T-helper 1 cell treated with Interleukin-12 subunit alpha and Interleukin-12 subunit beta and Interleukin-4 antibody, amounts not matched to agents 30 μg/mL and 1 μg/mL, for 36 hours (primary cell): ENCODE measurements around the gene DNAJC5.

ENCODE experiments used
- H3K27ac Mint-ChIP-seq: one replicate; pipeline ENCODE4 v1.8.0; 2021; ENCODE audit warnings: mild to moderate bottlenecking, mixed read lengths
- H3K27me3 Mint-ChIP-seq: one replicate; pipeline ENCODE4 v1.8.0; 2021; ENCODE audit warnings: low read depth, mixed read lengths
- H3K36me3 Mint-ChIP-seq: one replicate; pipeline ENCODE4 v1.8.0; 2021; ENCODE audit warnings: low read depth, mixed read lengths
- H3K4me1 Mint-ChIP-seq: one replicate; pipeline ENCODE4 v1.8.0; 2021; ENCODE audit warnings: low read depth, mixed read lengths
- H3K4me3 Mint-ChIP-seq: one replicate; pipeline ENCODE4 v1.8.0; 2021; ENCODE audit warnings: mild to moderate bottlenecking, moderate library complexity, mixed read lengths
- H3K9me3 Mint-ChIP-seq: one replicate; pipeline ENCODE4 v1.8.0; 2021; ENCODE audit warnings: mixed read lengths

DNAJC5 gene

DNA sequence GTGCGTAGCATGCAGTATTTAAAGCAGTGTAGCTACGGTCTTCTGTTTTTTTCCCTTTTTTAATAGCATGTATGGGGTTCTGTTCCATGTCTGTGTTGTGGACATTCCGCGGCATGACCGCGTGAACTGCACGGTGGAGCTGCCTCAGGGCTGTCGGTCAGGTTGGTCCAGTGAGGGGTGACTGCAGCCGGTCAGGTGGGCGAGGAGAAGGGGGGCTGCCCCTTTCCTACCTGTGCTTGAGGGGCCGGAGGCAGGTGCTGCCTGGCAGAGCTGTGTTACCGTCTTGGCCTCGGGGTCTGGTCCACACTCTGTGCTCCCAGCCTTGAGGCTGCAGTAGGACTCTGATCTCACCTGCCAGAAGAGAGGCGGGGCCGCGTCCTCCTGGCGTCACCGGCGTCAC is 36.8 kb downstream of the DNAJC5 start:
- Mint-ChIP-seq H3K36me3 (peaks cover 40% of the 10 kb centered on the region), H3K27me3 (no peaks in the 10 kb centered on the region), H3K4me3 (no peak overlapping the region), H3K4me1 (peaks cover 2% of the 10 kb centered on the region), H3K27ac (no peak overlapping the region), H3K9me3 (no peaks in the 10 kb centered on the region)

DNA sequence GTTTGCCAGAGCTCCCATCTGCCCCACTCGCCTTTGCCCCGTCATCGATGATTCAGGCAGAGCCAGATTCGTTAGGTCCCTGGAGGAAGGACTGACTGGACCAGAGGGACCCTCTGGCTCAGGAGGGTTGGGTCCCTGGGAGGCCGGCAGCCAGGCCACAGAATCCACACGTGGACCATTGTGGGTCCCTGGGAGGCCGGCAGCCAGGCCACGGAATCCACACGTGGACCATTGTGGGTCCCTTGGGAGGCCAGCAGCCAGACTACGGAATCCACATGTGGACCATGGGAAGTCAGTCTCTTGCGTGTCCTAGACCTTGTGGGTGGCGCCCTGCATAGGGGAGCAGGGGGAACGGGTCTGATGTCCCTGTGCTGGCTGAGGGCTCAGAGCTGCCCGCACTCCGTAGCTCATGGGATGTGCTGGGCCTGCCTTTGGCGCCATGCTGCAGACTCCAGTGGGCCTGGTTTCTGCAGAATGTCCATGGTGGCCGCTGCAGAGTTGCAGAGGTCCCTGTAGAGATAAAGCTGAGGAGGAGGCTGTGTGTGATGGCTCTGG is 37.8 kb downstream of the DNAJC5 start:
- Mint-ChIP-seq H3K9me3 (no peaks in the 10 kb centered on the region), H3K36me3 (peaks cover 38% of the 10 kb centered on the region), H3K4me1 (peaks cover 2% of the 10 kb centered on the region), H3K27me3 (no peaks in the 10 kb centered on the region), H3K4me3 (no peak overlapping the region), H3K27ac (no peak overlapping the region)

DNA sequence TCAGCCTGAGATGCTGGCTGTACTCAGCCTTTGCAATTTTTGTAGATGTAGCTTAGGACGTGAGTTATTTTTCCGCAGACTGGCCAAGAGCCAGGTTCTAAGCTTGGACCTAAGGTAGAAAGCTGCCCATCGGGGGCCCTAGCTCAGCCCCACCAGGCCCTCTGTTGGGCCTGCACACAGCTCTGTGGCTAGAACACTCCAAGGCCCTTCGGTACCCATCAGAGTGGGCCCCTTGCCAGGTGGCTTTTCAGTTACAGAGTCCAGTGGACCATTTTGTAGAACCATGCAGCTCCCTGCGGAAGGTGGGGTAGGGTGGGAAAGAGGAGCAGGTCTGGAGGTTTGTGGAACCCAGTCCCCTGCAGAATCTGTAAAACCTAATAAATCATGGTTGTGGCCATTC is 38.7 kb downstream of the DNAJC5 start:
- Mint-ChIP-seq H3K4me1 (peaks cover 2% of the 10 kb centered on the region), H3K36me3 (peaks cover 29% of the 10 kb centered on the region), H3K27me3 (no peaks in the 10 kb centered on the region), H3K27ac (no peak overlapping the region), H3K4me3 (no peak overlapping the region), H3K9me3 (no peaks in the 10 kb centered on the region)

DNA sequence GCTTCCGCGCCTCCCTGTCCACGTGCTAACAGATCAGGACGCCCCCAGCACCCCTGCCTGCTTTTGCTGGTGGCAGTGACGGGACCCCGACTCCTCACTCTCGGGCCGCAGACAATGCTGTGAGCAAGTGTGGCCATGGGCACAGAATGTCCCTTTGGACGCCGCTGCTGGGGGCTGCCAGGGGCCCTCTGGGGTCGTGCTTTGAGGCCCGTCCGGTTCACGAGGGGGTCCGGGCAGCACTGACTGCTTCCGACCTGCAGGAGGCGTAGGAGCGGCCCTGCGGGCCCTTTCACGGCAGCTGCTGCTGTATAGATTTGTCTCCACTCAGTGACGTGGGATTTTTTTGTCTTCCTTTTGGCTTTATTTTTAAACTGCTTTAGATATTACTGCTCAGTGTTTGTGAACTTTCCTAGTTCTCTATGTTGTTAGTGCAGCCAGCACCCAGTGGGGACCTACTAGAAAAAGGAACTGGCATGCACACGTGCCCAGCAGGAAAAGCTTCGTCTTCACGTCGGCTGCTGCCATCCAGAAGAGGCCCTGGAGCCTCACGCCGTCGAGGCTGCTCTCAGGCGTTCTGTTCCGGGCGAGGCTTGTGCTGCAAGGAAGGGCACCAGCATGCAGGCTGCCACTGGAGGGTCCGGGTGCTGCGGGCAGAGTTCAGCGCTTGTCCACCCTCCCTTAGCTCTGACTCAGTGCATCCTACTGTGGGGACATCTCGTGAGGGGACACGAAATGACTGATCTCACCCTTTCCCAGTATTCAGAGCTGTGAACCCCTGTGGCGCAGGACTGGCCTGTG is 39.5 kb downstream of the DNAJC5 start:
- peaks cover 23% of the 10 kb centered on the region for H3K36me3 Mint-ChIP-seq
- peaks cover 2% of the 10 kb centered on the region for H3K4me1 Mint-ChIP-seq

DNA sequence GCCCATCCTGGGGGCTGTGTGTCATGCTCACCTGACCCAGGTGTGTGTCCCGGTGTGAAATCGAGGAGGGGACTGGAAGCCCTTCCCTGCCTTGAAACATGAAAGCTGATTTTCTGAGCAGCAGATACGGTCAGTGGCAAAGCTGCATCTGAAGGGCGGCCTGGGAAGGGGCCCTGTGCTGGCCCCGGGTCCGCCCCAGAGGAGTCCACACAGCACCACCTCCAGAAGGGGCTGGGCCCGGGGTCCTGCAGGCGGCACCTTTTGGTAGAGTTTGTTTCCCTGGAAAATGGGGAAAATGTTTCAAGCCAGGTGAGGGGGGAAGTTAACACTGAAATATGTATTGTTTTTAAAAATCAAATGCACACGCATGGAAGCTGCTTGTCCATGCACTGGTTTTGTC is 40.5 kb downstream of the DNAJC5 start:
- H3K4me3 Mint-ChIP-seq = no peak overlapping the region
- no peaks in the 10 kb centered on the region for H3K27me3 Mint-ChIP-seq
- no peak overlapping the region for H3K27ac Mint-ChIP-seq
- H3K4me1 Mint-ChIP-seq = peaks cover 2% of the 10 kb centered on the region
- H3K9me3 Mint-ChIP-seq = no peaks in the 10 kb centered on the region
- H3K36me3 Mint-ChIP-seq = peaks cover 20% of the 10 kb centered on the region

More for the DNA sequence above, 39.5 kb downstream of the DNAJC5 start:
- Mint-ChIP-seq H3K27me3 (no peaks in the 10 kb centered on the region), H3K27ac (no peak overlapping the region), H3K4me3 (no peak overlapping the region), H3K9me3 (no peaks in the 10 kb centered on the region)

DNA sequence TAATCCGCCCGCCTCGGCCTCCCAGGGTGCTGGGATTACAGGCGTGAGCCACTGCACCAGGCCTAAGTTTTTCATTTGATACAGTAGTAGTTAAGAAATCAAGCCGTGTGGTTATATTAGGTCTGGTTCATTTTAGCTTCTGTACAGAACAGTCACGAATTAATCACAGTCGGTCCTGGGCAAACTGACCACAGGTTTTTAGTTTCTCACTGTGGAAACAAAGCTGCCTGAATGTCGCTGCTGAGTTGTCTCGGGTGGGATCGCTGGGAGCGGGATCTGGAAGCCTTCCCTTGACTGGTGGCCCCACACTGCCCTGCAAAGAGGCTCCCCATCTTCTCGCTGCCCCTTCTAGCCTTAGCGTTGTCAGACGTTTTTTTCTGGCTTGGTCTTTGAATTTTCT is 42.7 kb downstream of the DNAJC5 start:
- H3K27ac Mint-ChIP-seq = no peak overlapping the region
- H3K4me3 Mint-ChIP-seq = no peak overlapping the region
- H3K9me3 Mint-ChIP-seq = no peaks in the 10 kb centered on the region
- H3K27me3 Mint-ChIP-seq = no peaks in the 10 kb centered on the region
- H3K4me1 Mint-ChIP-seq = peaks cover 10% of the 10 kb centered on the region
- peaks cover 16% of the 10 kb centered on the region for H3K36me3 Mint-ChIP-seq

DNA sequence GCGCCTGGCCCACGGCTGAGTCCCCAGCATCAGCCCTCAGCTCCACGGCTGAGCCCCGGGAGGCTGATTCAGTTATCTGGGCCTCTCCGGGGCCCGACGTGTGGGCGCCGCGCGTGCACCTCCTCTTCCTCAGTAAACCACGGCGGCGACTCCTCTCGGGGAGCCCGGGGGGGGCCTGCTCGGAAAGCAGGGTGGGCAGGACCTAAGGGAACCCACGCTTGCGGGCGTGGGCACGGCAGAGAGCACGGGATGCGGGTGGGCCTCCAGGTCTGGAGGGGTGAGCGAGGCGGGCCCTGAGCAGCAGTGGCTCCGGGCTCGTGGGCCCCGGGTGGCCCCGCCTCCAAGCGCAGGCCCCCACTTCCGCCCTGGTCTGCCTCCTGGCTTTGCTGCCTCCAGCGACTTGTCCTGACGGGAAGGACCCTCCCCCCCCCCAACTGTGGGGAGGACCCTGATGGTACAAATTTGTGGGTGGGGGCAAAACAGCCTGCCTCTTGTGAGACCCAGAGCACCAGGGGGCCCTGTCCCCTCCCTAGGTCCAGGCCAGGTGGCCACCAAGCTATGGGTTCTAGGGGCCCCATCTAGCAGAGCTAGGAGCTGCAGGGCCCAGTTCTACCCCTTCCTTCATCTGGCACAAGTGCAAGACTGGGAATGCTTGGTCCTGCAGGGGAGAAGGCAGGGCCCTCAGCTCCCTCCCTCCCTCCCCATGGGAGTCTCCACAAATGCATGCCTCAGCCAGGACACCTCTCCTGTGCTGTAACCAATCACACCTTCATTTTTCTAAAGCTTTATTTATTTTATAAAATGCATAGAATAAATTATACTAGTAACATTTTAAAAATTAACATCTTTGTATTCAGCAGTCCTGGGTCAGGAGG is 44.4 kb downstream of the DNAJC5 start:
- Mint-ChIP-seq H3K27me3 (no peaks in the 10 kb centered on the region), H3K36me3 (peaks cover 16% of the 10 kb centered on the region), H3K4me1 (peaks cover 10% of the 10 kb centered on the region), H3K27ac (no peak overlapping the region), H3K9me3 (no peaks in the 10 kb centered on the region), H3K4me3 (no peak overlapping the region)

DNA sequence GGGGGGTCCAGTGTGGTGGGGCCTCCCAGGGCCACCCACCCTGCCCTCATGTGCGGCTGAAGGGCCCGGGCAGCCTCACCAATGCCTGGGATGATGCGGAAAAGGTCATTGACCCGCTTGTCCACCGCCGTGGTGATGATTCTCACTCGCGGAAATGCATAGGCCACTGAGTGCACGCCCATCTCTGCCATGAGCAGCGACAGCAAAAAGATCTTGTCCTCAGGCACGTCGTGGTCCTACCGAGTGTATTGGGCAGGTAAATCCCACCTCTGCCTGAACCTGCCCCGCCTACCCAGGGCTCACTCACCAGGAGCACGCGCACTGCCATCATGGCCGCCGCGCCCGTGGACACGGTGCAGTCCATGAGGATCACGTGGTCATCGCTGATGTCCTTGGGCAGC is 45.1 kb downstream of the DNAJC5 start:
- H3K27ac Mint-ChIP-seq = no peak overlapping the region

DNA sequence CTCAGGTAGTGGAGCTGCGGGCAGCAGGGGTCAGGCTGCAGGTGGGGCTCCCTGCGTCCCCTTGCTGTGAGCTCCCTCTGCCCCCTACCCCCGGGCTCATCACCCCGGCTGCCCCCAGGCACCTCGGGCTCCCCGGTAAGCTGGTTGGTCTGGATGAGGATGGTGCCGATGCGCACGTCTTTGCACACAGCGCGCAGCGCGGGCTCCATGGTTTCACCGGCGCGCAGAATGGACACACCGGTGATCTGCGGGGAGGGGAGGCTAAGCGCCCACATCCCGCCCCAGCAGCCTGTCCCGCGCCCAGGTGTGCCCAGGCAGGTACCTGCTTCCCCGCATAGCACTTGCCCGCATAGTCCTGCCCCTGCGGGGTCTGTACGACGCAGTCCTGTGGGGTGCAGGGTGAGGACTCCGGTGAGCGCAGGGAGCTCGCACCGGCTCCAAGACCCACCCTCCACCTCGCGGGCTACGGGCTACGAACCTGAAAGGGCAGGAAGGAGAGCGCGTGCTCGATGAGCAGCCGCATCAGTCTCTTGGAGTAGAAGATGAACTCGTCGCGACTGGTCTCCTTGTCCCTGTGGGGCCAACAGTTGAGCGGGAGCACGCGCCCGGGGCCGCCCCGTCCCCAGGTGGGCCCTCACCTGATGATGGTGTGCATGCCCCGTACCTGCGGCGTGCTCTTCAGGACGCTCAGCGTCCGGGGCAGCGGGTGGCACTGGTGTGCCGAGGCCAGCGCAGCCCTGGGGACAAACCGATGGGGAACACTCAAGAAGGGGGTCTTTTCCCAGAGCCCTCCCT is 45.7 kb downstream of the DNAJC5 start:
- Mint-ChIP-seq H3K27me3 (no peaks in the 10 kb centered on the region), H3K9me3 (no peaks in the 10 kb centered on the region), H3K36me3 (peaks cover 6% of the 10 kb centered on the region), H3K27ac (peak overlapping the region; percentile 31), H3K4me1 (peaks cover 8% of the 10 kb centered on the region), H3K4me3 (no peak overlapping the region)

More for the DNA sequence above, 45.1 kb downstream of the DNAJC5 start:
- Mint-ChIP-seq H3K27me3 (no peaks in the 10 kb centered on the region), H3K4me3 (no peak overlapping the region), H3K36me3 (peaks cover 9% of the 10 kb centered on the region), H3K9me3 (no peaks in the 10 kb centered on the region), H3K4me1 (peaks cover 8% of the 10 kb centered on the region)

DNA sequence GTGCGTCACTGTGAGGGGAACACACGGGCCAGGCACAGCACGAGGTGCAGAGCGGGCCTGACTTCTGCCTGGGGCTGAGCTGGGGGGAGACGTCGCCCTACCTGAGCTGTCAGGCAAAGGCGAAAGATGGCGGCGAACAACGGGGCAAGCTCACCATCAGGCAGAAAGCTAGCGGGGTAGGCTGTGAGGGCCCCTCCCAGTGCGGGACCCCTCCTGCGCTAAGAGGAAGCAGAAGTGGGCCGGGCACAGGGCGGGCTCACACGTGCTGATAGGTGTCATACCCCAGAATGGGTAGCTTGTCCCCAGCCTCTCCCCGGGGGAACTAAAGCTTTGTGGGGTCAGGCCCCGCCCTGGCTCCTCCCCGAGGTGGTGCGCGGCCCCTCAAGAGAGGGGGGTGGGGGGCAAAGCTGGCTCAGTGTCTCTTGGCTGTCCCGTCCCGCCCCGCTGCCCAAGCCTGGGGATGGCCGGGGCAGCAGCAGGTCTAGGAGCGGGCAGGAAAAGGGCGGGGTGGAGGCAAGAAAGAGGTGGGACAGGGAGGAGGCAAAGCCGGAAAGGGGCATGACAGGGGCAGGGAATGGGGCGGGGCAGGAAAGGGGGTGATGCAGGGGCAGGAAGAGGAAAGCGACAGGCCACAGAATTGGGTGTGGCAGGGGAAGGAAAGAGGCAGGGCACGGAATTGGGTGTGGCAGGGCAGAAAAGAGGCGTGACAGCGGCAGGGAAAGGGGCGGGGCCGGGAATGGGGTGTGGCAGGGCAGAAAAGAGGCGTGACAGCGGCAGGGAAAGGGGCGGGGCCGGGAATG is 46.6 kb downstream of the DNAJC5 start:
- Mint-ChIP-seq H3K27ac (peak overlapping the region; percentile 91), H3K4me1 (peaks cover 8% of the 10 kb centered on the region), H3K4me3 (peak overlapping the region; percentile 17), H3K36me3 (peaks cover 6% of the 10 kb centered on the region), H3K9me3 (no peaks in the 10 kb centered on the region), H3K27me3 (no peaks in the 10 kb centered on the region)

DNA sequence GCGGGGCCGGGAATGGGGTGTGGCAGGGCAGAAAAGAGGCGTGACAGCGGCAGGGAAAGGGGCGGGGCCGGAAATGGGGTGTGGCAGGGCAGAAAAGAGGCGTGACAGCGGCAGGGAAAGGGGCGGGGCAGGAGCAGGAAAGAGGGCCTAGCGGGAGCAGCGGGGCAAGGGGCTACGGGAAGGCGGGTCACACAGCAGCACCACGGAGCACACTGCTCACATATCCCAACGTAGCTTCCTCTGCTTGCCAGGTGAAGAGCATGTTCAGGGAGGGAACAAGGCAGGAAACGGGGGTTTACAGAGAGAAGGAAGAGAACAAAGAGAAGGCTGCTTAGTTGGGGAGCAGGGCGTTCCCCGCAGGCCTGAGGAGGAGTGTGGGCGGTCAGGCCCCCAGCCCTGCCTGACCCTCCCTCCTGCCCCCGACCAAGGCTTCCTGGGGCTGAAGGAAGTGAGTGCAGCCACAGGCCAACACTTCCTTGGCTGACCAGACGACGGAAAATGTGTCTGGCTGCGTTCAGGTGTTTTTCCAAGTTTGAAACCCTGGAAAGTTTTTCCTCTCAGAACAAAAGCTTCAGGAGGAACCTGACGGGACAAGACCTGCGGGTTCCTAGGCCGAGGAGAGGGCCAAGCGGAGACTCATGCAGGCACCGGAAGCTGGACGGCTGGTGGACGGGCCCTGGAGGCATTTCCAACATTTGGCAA is 47.5 kb downstream of the DNAJC5 start:
- H3K4me3 Mint-ChIP-seq = peak overlapping the region; percentile 66

DNA sequence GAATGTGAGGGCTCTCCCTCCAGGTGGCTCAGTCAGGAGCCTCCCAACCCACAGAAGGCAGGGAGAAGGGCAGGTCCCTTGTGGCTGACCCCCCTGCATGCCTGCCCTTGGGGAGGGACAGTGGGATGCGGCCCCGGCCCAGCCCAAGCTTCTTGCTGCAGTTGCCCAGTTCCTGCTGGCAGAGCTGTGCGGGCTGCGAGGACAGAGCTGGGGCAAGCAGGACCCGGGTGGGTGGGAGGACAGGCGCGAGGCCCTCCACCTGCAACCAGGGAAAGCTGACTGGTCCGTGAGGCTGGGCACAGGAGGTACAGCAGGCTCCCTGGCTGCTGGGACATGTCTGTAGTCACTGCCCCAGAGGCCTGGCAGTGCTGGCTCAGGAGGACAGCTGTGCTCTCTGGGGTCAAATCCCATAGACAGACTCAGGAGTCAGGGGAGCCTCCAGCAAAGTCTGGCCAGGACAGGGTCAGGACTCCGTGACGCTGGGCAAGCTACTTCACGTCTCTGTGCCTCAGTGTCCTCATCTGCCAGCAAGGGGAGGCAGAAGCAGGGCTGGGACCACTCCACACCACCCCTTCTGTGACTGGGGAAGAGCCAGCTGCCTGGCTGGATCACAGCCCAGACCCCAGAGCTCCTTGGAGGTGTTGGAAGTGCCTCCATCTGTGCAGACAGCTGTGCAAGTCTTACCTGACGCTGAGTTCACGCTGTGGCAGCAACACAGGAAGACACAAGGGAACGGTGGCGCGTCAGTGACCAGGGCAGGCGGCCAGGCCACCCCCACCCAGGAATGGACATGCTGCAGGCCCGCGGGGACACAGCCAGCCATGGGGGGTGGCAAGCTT is 48.3 kb downstream of the DNAJC5 start:
- H3K4me3 Mint-ChIP-seq = no peak overlapping the region

More for the DNA sequence above, 47.5 kb downstream of the DNAJC5 start:
- peak overlapping the region; percentile 87 for H3K27ac Mint-ChIP-seq
- no peaks in the 10 kb centered on the region for H3K9me3 Mint-ChIP-seq
- H3K4me1 Mint-ChIP-seq = peaks cover 13% of the 10 kb centered on the region
- peaks cover 6% of the 10 kb centered on the region for H3K36me3 Mint-ChIP-seq
- H3K27me3 Mint-ChIP-seq = no peaks in the 10 kb centered on the region

More for the DNA sequence above, 48.3 kb downstream of the DNAJC5 start:
- no peaks in the 10 kb centered on the region for H3K27me3 Mint-ChIP-seq
- H3K4me1 Mint-ChIP-seq = peaks cover 21% of the 10 kb centered on the region
- peaks cover 5% of the 10 kb centered on the region for H3K36me3 Mint-ChIP-seq
- H3K9me3 Mint-ChIP-seq = peaks cover 1% of the 10 kb centered on the region
- H3K27ac Mint-ChIP-seq = peak overlapping the region; percentile 36
